ENCODE measurements around the gene RADIL.

DNA sequence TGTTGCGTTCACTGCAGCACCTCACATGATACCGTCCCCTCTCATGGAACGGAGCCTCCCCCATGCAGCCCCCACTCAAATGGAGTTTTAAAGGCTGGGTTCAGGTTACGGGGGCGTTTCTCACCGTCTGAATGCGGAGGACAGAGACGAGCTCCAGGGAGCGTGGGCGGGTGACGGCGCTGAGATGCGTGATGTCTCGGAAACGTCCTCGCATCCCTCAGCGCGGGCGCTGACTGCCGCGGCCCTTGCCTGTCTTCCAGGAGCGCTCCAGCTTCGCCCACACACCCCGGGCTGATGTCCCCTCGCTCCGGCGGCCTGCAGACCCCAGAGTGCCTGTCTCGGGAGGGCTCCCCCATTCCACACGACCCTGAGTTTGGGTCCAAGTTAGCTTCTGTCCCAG is 124.7 kb downstream of the RADIL start:
- TF ChIP-seq, protein P1, sequence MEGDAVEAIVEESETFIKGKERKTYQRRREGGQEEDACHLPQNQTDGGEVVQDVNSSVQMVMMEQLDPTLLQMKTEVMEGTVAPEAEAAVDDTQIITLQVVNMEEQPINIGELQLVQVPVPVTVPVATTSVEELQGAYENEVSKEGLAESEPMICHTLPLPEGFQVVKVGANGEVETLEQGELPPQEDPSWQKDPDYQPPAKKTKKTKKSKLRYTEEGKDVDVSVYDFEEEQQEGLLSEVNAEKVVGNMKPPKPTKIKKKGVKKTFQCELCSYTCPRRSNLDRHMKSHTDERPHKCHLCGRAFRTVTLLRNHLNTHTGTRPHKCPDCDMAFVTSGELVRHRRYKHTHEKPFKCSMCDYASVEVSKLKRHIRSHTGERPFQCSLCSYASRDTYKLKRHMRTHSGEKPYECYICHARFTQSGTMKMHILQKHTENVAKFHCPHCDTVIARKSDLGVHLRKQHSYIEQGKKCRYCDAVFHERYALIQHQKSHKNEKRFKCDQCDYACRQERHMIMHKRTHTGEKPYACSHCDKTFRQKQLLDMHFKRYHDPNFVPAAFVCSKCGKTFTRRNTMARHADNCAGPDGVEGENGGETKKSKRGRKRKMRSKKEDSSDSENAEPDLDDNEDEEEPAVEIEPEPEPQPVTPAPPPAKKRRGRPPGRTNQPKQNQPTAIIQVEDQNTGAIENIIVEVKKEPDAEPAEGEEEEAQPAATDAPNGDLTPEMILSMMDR (optimal IDR thresholded peaks at IDR 0.05 in 1 of 3, IDR thresholded peaks at IDR 0.05 in 1 of 3, conservative IDR thresholded peaks at IDR 0.05 in 1 of 3; ENCODE audit: extremely low read depth in 1 of 3, insufficient read depth in 2 of 3, low read length in 3 of 3) = no peak
- TF ChIP-seq EZH2 (IDR thresholded peaks at IDR 0.05; ENCODE audit: low read length) = no peak

Measured in keratinocyte (primary cell).